HG03457 (cell line): Measurements from ENCODE around the gene CCDC177.

Experiments used
- ATAC-seq: cut with Tn5 transposase; IDR thresholded peaks from one replicate; pipeline ENCODE4 v1.9.1; 2021; ENCODE audit warnings: moderate number of reproducible peaks; ENCODE audit not compliant: unreplicated experiment

CCDC177 gene

DNA sequence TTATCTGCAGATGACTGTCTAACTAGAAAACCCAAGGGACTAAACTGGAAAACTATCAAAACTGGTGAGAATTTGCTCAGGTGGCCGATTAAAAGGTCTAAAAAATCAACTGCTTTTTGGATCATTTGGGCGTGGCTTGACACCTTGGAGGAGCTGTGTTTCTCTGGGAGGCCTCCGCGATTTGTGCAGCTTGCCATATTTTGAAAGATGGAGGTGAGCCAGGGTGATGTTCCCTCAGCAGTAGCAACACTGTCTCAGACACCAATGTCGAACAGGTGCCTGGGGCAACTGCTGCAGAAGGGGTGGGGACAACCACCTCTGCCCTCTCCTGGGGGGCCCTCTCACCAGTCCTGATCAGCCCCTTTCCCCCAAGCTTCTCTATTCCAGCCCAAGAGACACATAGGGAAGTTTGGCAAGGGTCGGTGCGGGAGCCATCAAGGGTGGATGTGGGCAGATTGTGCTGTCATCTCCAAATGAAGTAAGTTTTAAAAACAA, 3.8 kb downstream of the CCDC177 start:
- no peak for ATAC-seq

DNA sequence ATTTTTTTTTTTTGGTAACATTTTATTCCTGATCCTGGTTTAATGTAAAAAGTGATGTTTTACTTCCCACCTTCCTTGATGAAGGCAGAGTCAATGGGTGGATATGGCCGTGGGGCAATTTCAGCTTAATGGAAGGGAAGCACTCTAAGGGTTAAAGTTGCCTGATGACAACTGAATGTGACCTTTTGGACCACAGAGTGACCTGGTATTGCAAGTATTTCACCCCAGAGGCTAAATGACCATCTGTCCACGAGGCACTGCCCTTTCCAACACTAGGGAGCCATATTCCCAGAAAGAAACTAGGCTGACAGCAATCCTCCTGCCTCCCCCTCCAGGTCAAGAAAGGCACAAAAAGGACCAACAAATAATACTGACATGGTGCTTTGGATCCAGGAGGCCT, 4.8 kb downstream of the CCDC177 start:
- ATAC-seq, result no peak

- ATAC-seq, result no peak
Measured at GRCh38 chr14:69567563-69567962, 7.1 kb downstream of the CCDC177 start.

GRCh38 chr14:69561893-69562292, 12.8 kb downstream of the CCDC177 start:
- ATAC-seq, result no peak

DNA sequence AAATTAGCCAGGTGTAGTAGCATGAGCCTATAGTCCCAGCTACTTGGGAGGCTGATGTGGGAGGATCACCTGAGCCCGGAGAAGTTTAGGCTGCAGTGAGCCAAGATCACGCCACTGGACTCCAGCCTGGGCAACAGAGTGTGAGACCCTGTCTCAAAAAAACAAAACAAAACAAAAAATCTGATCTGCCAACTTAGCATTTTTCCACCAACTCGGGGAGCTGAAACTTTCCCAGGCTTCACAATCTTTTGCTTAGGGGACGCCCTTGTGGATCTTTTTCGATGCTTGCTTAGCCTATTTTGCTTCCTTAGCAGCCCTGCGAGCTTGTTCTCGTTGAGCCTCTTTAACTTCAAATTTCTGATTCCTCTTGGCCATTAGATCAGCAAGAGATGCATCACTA, 13.8 kb downstream of the CCDC177 start:
- ATAC-seq, result no peak

GRCh38 chr14:69559581-69560011, 15.1 kb downstream of the CCDC177 start:
- ATAC-seq, result no peak

GRCh38 chr14:69558774-69559173, 15.9 kb downstream of the CCDC177 start:
- ATAC-seq, result no peak

- no peak for ATAC-seq
Measured at GRCh38 chr14:69554500-69554899, 20.2 kb downstream of the CCDC177 start.

GRCh38 chr14:69553252-69553651, 21.4 kb downstream of the CCDC177 start:
- ATAC-seq, result no peak

GRCh38 chr14:69551511-69551910, 23.2 kb downstream of the CCDC177 start:
- ATAC-seq, result no peak

- ATAC-seq, result no peak
Measured at GRCh38 chr14:69548566-69548965, 26.1 kb downstream of the CCDC177 start.

DNA sequence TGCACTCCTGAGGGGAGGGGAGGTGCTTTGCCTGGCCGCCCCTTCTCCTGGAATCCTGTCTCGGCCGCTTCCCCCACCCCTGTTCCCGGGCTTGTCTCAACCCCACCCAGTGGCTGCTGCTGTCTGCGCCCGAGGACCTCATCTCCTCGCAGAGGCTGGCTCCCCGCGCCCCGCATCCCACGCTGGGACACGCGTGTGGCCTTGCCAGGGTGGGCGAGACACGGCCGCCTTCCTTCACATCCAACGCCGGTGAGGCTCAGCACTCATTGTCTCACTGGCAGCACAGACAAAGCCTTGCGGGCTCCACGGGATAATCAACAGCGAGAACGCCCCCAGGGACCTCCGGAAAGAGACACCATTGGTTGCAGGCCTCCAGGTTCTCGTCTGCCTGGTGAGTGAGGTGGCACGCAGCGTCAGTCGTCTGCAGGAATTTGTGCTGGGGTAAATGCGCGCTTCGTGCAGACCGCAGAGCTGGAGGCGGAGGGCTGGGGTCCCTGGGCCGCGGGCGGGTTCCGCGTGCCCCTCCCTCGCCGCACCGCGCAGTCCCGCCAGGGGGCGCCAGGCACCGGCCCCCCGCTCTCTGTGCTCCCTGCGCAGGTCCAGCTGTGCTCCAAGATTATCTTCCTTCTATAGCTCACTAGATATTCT, 26.8 kb downstream of the CCDC177 start:
- ATAC-seq, result no peak

GRCh38 chr14:69543341-69544115, 31.1 kb downstream of the CCDC177 start:
- ATAC-seq, result no peak

DNA sequence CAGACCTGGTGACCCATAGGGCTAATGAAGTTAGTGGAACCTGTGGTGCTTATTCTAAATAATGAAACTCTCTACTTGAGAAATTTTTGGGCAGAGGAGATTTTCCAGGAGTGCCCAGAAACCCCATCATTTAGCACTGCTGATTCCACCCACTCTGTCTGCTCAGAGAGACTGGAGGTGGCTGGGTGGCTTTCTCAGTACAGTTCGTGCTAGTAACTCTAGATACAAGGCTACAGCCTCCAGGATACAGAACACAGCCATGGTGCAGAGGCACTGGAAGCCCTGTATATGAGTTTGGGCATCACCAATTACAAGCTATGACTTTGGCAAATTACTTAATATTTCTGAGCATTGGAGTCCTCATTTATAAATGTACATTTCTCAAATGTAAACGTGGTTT, 32.4 kb downstream of the CCDC177 start:
- ATAC-seq, result no peak

DNA sequence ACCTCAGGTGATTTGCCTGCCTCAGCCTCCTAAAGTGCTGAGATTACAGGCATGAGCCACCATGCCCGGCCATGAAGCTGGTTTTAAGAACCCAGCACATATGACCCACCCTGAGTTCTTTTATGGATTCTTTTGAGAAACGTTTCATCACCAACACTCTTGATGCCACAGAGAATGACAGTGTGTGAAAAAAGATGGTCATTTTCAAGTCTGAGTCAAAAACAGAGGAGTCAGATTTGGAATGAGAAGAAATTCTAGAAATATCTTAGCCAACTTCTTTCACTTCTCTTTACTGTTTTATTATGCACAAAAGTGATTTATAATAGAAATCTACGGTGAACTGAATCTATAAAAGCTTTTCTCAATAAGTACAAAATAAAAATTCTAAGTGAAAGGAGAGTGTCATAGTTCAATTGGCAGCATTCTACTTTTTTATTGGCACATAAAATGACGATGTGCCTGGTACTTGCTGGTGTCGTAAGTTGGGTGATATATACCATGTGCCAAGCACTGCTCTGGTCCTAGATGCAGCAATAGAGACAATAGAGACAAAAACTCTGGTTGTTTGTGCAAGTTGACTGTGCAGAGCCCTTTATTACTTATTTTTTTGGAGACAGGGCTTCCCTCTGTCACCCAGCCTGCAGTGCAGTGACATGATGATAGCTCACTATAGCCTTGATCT, 33.9 kb downstream of the CCDC177 start:
- no peak for ATAC-seq

DNA sequence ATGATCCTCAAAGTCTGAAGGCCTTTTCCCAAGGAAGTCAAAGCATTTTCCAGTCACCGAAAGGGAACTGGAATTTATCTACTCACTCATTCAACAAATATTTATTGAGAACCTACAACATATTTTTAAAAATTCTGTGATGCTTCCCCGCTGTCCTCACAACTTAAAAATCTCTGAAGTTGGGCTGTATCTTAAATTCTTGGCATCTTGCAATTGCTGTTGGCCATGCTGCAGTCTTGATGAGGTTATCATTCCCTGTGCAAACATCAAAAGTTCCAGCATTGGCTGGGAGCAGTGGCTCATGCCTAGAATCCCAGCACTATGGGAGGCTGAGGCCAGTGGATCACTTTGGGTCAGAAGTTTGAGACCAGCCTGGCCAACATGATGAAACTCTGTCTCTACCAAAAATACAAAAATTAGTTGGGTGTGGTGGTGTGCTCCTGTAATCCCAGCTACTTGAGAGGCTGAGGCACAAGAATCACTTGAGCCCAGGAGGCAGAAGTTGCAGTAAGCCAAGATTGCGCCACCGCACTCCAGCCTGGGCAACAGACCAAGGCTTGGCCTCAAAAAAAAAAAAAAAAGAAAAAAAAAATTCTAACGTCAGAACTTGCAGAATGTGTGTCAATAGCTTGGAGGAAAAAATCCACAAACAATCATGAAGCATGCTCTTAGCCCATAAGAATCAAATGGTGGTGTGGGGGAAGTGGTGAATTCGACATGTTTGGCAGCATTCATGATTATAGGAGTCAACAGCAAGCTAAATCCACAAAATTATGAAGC, 34.9 kb downstream of the CCDC177 start:
- no peak for ATAC-seq

DNA sequence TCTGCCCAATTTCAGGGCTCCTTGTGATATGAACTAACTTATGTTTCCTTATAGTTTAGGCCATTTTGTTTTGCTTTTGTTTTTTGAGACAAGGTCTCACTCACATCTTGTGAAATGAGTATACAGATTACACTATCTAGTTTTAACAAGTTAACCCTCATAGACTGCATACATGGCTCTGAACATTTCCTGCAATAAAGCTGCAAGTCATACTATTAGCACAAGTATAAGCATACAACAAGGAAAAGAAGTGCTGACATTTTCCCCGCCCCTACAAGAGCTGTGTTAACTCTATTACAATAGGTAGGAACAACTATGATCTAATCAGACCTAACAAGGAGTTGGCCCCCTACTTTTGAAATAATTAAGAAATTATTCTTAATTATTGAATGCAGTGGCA, 35.9 kb downstream of the CCDC177 start:
- ATAC-seq, result no peak

GRCh38 chr14:69537900-69538299, 36.8 kb downstream of the CCDC177 start:
- no peak for ATAC-seq

DNA sequence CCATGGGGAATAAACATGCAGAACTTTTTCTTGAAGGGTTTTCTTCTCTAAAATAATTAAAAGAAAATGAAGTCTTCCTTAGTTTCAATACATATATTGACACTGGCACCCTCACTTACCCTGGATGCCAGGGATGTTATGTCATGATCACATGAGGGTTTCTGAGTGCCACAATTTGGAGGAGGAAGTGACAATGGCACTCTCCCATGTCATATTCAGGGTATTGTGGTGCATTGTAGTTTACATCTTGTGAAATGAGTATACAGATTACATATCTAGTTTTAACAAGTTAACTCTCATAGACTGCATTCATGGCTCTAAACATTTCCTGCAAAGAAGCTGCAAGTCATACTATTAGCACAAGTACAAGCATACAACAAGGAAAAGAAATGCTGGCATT, 37.7 kb downstream of the CCDC177 start:
- ATAC-seq, result no peak

DNA sequence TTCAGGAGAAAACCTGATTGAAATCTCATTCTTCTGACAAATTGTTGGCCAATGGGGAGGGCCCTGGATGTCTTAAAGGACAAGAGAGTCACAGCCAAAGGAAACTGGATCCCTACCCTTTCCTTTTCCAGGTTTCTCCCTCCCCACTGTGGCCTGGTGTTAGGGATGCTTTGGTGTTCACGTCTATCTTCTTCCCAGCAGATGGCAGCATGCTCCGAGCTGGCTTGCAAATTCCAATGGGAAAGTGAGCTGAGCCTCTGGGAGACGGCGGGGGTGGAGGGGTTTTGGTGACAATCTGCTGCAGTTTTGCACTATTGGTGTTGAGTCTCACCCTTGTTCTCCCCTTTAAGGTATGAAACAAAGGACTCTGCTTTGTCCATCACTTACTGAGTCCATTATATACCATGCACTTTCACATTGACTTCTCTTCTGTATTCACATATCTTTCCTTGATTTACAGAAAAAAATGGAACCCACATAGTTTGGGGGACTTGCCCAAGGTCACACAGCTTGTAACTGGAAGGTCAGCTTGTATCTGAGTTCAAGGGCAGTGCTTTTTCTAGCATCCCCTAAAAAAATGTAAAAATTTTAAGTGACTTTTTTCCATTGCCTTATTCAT, 39.3 kb downstream of the CCDC177 start:
- no peak for ATAC-seq
